NB4 (cell line): ENCODE measurements around the gene SEC31B.

ENCODE experiments used
- CTCF ChIP-seq: IDR thresholded peaks from one replicate; pipeline ENCODE4 v1.5.1; 2012; ENCODE audit warnings: low read depth, low read length
- MYC ChIP-seq: IDR thresholded peaks from 2 replicates; pipeline ENCODE4 v1.6.1; 2011; ENCODE audit warnings: low read depth, low read length
- POLR2A ChIP-seq: IDR thresholded peaks from 2 replicates; pipeline ENCODE4 v1.6.1; 2011; ENCODE audit warnings: mild to moderate bottlenecking; ENCODE audit not compliant: insufficient read length; ENCODE audit errors: extremely low read depth

- TF ChIP-seq MYC (no peak), CTCF (no peak), POLR2A (no peak)
Measured at GRCh38 chr10:100568912-100569311, 49.3 kb upstream of the SEC31B start.
